ENCODE data around the gene NAV2.

- TF ChIP-seq CTCF (IDR thresholded peaks at IDR 0.05) (no peak), POLR2AphosphoS5 (IDR thresholded peaks at IDR 0.05; ENCODE audit: low read depth, low read length) (no peak), TCF7L2 (IDR thresholded peaks at IDR 0.05; ENCODE audit: low read depth, low read length) (no peak), REST (IDR thresholded peaks at IDR 0.05; ENCODE audit: insufficient read depth in 1 of 2, low read depth in 2 of 2, low read length in 1 of 2) (no peak)
Observed at GRCh38 chr11:19751055-19751454, 38.4 kb downstream of the NAV2 start.
